Measurements from ENCODE around the gene SLC14A1. TPM values are rescaled to one million over a fixed set of nuclear protein-coding genes. Genes with fewer than 3 reads are reported as not detected.

The SLC14A1 gene
- total RNA-seq, 1 experiment from 2014 or later: not detected

GRCh38 chr18:45777393-45777792 is 53.4 kb downstream of the SLC14A1 start:
- H3K27ac Mint-ChIP-seq (ENCODE audit: unreplicated experiment): no peak overlapping the region
- no peak for TF ChIP-seq CTCF (IDR thresholded peaks at IDR 0.05; ENCODE audit: unreplicated experiment)
- H3K4me3 Mint-ChIP-seq (ENCODE audit: low read depth, unreplicated experiment): no peak overlapping the region
- H3K27me3 Mint-ChIP-seq (ENCODE audit: unreplicated experiment): peaks cover 4% of the 10 kb centered on the region
- H3K4me1 Mint-ChIP-seq (ENCODE audit: low read depth, unreplicated experiment): peaks cover 21% of the 10 kb centered on the region
- no peak for DNase-seq
- peaks cover 5% of the 10 kb centered on the region for H3K9me3 Mint-ChIP-seq (ENCODE audit: low read depth, unreplicated experiment)
- intact Hi-C loops (cut with micrococcal nuclease; ENCODE audit: unreplicated experiment): no loop called here
- CTCF ChIA-PET: no interaction called here
- BruUV-seq (replicated peaks): no TSS peak
- peaks cover 12% of the 10 kb centered on the region for H3K36me3 Mint-ChIP-seq (ENCODE audit: insufficient read depth, unreplicated experiment)

DNA sequence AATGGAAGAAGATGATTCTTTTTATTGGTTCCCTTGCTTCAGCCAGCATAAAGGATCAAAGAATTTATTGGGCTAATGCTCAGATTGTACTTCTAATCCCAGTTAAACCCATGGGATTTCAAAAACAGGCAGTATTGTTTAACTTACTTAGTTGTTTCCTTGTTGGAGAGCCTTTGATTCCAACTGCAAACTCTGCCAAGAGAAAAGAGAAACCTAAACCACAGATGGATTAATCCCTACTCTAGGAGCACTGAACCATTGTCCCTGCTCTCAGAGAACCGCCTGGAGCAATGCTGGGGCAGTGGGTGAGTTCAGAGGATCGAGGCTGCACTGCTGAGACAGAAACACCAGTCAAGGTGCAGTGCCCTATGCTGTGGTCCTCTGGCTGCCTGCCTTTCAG is 56.6 kb downstream of the SLC14A1 start:
- Mint-ChIP-seq H3K4me3 (ENCODE audit: low read depth, unreplicated experiment) (no peak overlapping the region), H3K9me3 (ENCODE audit: low read depth, unreplicated experiment) (peaks cover 3% of the 10 kb centered on the region), H3K4me1 (ENCODE audit: low read depth, unreplicated experiment) (peaks cover 16% of the 10 kb centered on the region), H3K36me3 (ENCODE audit: insufficient read depth, unreplicated experiment) (peaks cover 1% of the 10 kb centered on the region), H3K27ac (ENCODE audit: unreplicated experiment) (no peak overlapping the region), H3K27me3 (ENCODE audit: unreplicated experiment) (no peaks in the 10 kb centered on the region)
- no peak for TF ChIP-seq CTCF (IDR thresholded peaks at IDR 0.05; ENCODE audit: unreplicated experiment)
- BruUV-seq (replicated peaks): no TSS peak
- intact Hi-C loops (cut with micrococcal nuclease; ENCODE audit: unreplicated experiment): no loop called here
- CTCF ChIA-PET: no interaction called here
- no peak for DNase-seq

DNA sequence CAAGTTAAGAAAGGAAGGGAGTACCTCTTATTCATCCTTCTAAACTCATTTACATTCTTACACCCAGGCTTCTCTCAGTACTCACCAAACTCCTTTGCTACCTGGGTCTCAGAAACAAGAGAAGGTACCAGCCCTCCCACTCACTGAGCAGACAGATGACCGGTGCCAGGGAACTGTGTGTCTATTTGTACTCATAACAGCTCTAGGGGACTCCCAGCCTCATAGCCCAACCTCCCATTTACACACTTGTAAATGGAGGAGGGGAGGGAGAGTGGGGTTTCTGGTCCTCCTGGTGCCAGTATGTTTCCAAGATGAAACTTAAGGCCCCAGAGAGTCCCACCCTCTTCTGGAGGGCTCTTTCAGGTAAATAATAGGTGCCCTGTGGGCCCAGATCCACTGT is 58.7 kb downstream of the SLC14A1 start:
- no peaks in the 10 kb centered on the region for H3K9me3 Mint-ChIP-seq (ENCODE audit: low read depth, unreplicated experiment)
- intact Hi-C loops (cut with micrococcal nuclease; ENCODE audit: unreplicated experiment): no loop called here
- H3K27ac Mint-ChIP-seq (ENCODE audit: unreplicated experiment): no peak overlapping the region
- H3K36me3 Mint-ChIP-seq (ENCODE audit: insufficient read depth, unreplicated experiment): no peaks in the 10 kb centered on the region
- H3K4me1 Mint-ChIP-seq (ENCODE audit: low read depth, unreplicated experiment): peaks cover 9% of the 10 kb centered on the region
- no peak for TF ChIP-seq CTCF (IDR thresholded peaks at IDR 0.05; ENCODE audit: unreplicated experiment)
- H3K4me3 Mint-ChIP-seq (ENCODE audit: low read depth, unreplicated experiment): no peak overlapping the region
- DNase-seq: no peak
- no TSS peak for BruUV-seq (replicated peaks)
- CTCF ChIA-PET: no interaction called here
- no peaks in the 10 kb centered on the region for H3K27me3 Mint-ChIP-seq (ENCODE audit: unreplicated experiment)

- DNase-seq: no peak
These were observed 59.4 kb downstream of the SLC14A1 start for GRCh38 chr18:45783097-45784075.

More at GRCh38 chr18:45783097-45784075, 59.4 kb downstream of the SLC14A1 start:
- H3K27me3 Mint-ChIP-seq (ENCODE audit: unreplicated experiment): no peaks in the 10 kb centered on the region
- H3K4me1 Mint-ChIP-seq (ENCODE audit: low read depth, unreplicated experiment): peaks cover 9% of the 10 kb centered on the region
- no peaks in the 10 kb centered on the region for H3K36me3 Mint-ChIP-seq (ENCODE audit: insufficient read depth, unreplicated experiment)
- H3K4me3 Mint-ChIP-seq (ENCODE audit: low read depth, unreplicated experiment): no peak overlapping the region
- intact Hi-C loops (cut with micrococcal nuclease; ENCODE audit: unreplicated experiment): no loop called here
- H3K9me3 Mint-ChIP-seq (ENCODE audit: low read depth, unreplicated experiment): no peaks in the 10 kb centered on the region
- no peak for TF ChIP-seq CTCF (IDR thresholded peaks at IDR 0.05; ENCODE audit: unreplicated experiment)
- CTCF ChIA-PET: no interaction called here
- peak overlapping the region; percentile 33 for H3K27ac Mint-ChIP-seq (ENCODE audit: unreplicated experiment)
- BruUV-seq (replicated peaks): no TSS peak
